Measurements from ENCODE around the gene TAS2R31.

Gene TAS2R31

GRCh38 chr12:11007608-11008007 lies 23.6 kb downstream of the TAS2R31 start:
- no peak for DNase-seq (ENCODE audit: extremely low read depth in 1 of 2, low read depth in 1 of 2)

DNA sequence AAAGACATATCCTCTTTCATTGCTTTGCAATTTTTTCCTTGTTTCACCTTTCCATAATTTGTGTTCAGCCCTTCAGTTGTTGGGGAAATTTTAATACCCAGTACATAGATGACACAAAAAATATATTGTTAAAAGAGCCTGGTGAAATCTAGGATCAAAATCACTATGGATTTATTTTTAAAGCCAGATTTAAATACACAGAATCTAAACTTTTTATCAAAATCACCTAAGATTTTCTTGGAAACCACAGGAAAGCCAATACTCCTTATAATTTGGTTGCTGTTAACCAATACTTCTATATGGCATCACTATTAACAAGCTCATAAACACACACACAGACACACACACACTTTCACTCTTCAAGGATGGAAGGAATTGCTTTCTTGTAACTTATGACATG lies 33.0 kb downstream of the TAS2R31 start, which contains the start of gene TAS2R20:
TSS of gene TAS2R20 (minus strand) at position 101 of the 400 bp plus-strand sequence. CDS start 429 bp downstream, outside the sequence.
- DNase-seq (ENCODE audit: extremely low read depth in 1 of 2, low read depth in 1 of 2), result no peak

DNA sequence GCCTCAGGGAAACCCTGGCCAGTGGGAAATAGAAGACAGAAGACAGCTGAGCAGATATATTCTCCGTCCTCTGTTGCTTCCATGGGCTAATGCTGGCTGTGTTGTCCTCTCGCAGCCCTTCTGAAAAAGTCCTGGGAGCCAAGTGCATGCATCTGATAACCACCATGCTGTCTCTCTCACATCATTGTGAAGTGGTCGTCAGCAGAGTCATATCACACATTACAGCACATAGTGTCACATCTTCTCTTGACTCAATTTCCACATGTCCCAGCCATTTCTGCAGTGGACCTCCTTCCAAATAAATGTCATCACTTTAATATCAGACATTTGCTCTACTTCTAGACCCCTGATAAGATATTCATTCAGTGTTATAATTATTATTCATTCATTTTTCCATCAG lies 36.9 kb downstream of the TAS2R31 start:
- no peak for DNase-seq (ENCODE audit: extremely low read depth in 1 of 2, low read depth in 1 of 2)

DNA sequence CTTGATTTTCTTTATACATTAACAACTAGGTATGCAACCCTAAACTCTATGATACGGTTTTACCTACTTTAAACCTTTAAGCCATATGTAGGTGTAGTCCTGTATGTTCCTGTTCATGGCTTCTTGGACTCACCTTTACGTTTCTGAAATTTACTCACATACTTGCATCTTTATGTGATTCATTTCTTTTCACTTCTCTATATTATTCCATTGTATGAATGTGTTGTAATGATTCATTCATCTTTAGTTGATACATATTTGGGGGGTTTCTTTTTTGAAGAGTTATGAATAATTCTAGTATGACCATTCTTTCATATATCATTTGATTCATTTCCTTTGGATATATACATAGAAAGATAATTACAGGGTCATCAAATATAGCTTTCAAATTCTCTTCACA lies 42.1 kb downstream of the TAS2R31 start:
- no peak for DNase-seq (ENCODE audit: extremely low read depth in 1 of 2, low read depth in 1 of 2)

DNA sequence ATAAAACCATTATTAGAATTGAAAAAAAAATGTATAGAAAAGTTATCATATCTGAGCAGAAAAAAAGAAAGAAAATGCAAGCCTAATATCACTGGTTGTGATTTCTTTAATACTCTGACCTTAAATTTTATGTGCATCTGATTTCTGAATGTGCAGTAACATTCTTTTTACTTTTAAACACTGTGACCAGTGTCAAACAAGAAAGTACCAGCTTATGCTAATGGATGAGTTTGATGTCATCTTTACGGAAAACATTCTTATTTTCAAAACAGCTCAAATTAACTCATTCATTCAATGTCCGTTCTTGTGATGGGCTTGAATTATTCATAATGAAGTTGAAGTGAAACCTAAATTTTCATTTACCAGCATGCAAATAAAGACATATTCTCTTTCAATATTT lies 44.4 kb downstream of the TAS2R31 start, which contains the start of gene TAS2R50:
TSS of gene TAS2R50 (minus strand) at position 101 of the 400 bp plus-strand sequence. CDS start at position 49, 52 bp downstream.
- no peak for DNase-seq (ENCODE audit: extremely low read depth in 1 of 2, low read depth in 1 of 2)

- DNase-seq (ENCODE audit: extremely low read depth in 1 of 2, low read depth in 1 of 2), result no peak
Observed at GRCh38 chr12:10982244-10982643, 49.0 kb downstream of the TAS2R31 start.
